Activated naive CD4-positive, alpha-beta T cell treated with anti-CD3 and anti-CD28 coated beads, Interleukin-2, amount 50 U/mL, for 24 hours (primary cell): ENCODE results near the gene MPDZ.

Experiments
- H3K27ac Mint-ChIP-seq: one replicate; pipeline ENCODE4 v1.8.0; 2021; ENCODE audit warnings: mild to moderate bottlenecking, mixed read lengths
- H3K27me3 Mint-ChIP-seq: one replicate; pipeline ENCODE4 v1.8.0; 2021; ENCODE audit warnings: mixed read lengths
- H3K36me3 Mint-ChIP-seq: one replicate; pipeline ENCODE4 v1.8.0; 2021; ENCODE audit warnings: mixed read lengths
- H3K4me1 Mint-ChIP-seq: one replicate; pipeline ENCODE4 v1.8.0; 2021; ENCODE audit warnings: mixed read lengths
- H3K4me3 Mint-ChIP-seq: one replicate; pipeline ENCODE4 v1.8.0; 2021; ENCODE audit warnings: mild to moderate bottlenecking, mixed read lengths
- H3K9me3 Mint-ChIP-seq: one replicate; pipeline ENCODE4 v1.8.0; 2021; ENCODE audit warnings: mixed read lengths

Gene MPDZ

GRCh38 chr9:13279284-13280141 lies at the start of gene MPDZ:
MPDZ (minus strand) TSS chr9:13279692; CDS start chr9:13250315, 29,377 bp downstream.
- peaks cover 18% of the 10 kb centered on the region for H3K27me3 Mint-ChIP-seq
- H3K4me3 Mint-ChIP-seq = no peak within 1 kb of the TSS
- H3K27ac Mint-ChIP-seq = no peak within 1 kb of the TSS
- no peaks in the 10 kb centered on the region for H3K4me1 Mint-ChIP-seq
- peaks cover 15% of the 10 kb centered on the region for H3K9me3 Mint-ChIP-seq
- H3K36me3 Mint-ChIP-seq = peaks cover 3% of the 10 kb centered on the region

GRCh38 chr9:13324988-13325387 lies 45.5 kb upstream of the MPDZ start:
- Mint-ChIP-seq H3K4me1 (no peaks in the 10 kb centered on the region), H3K27ac (no peak overlapping the region), H3K27me3 (no peaks in the 10 kb centered on the region), H3K9me3 (peaks cover 11% of the 10 kb centered on the region), H3K36me3 (no peaks in the 10 kb centered on the region), H3K4me3 (no peak overlapping the region)

GRCh38 chr9:13322828-13323550 lies 43.5 kb upstream of the MPDZ start:
- H3K27ac Mint-ChIP-seq = no peak overlapping the region
- H3K9me3 Mint-ChIP-seq = peaks cover 9% of the 10 kb centered on the region
- no peaks in the 10 kb centered on the region for H3K4me1 Mint-ChIP-seq
- no peak overlapping the region for H3K4me3 Mint-ChIP-seq
- H3K36me3 Mint-ChIP-seq = no peaks in the 10 kb centered on the region
- no peaks in the 10 kb centered on the region for H3K27me3 Mint-ChIP-seq

GRCh38 chr9:13318027-13318426 lies 38.5 kb upstream of the MPDZ start:
- Mint-ChIP-seq H3K36me3 (no peaks in the 10 kb centered on the region), H3K27me3 (no peaks in the 10 kb centered on the region), H3K4me1 (no peaks in the 10 kb centered on the region)

GRCh38 chr9:13296972-13297371 lies 17.5 kb upstream of the MPDZ start:
- H3K27me3 Mint-ChIP-seq = no peaks in the 10 kb centered on the region
- H3K9me3 Mint-ChIP-seq = peaks cover 6% of the 10 kb centered on the region
- H3K27ac Mint-ChIP-seq = no peak overlapping the region
- H3K4me1 Mint-ChIP-seq = no peaks in the 10 kb centered on the region
- H3K36me3 Mint-ChIP-seq = no peaks in the 10 kb centered on the region
- no peak overlapping the region for H3K4me3 Mint-ChIP-seq

More at GRCh38 chr9:13318027-13318426, 38.5 kb upstream of the MPDZ start:
- Mint-ChIP-seq H3K27ac (no peak overlapping the region), H3K9me3 (peaks cover 3% of the 10 kb centered on the region), H3K4me3 (no peak overlapping the region)

GRCh38 chr9:13295556-13295955 lies 16.1 kb upstream of the MPDZ start:
- Mint-ChIP-seq H3K27ac (no peak overlapping the region), H3K27me3 (no peaks in the 10 kb centered on the region), H3K36me3 (no peaks in the 10 kb centered on the region), H3K4me1 (no peaks in the 10 kb centered on the region), H3K4me3 (no peak overlapping the region), H3K9me3 (peaks cover 6% of the 10 kb centered on the region)

GRCh38 chr9:13292782-13293181 lies 13.3 kb upstream of the MPDZ start:
- Mint-ChIP-seq H3K4me3 (no peak overlapping the region), H3K9me3 (no peaks in the 10 kb centered on the region), H3K4me1 (no peaks in the 10 kb centered on the region), H3K36me3 (no peaks in the 10 kb centered on the region), H3K27ac (no peak overlapping the region), H3K27me3 (no peaks in the 10 kb centered on the region)

GRCh38 chr9:13292158-13292557 lies 12.7 kb upstream of the MPDZ start:
- Mint-ChIP-seq H3K27me3 (no peaks in the 10 kb centered on the region), H3K9me3 (no peaks in the 10 kb centered on the region), H3K4me1 (no peaks in the 10 kb centered on the region), H3K36me3 (no peaks in the 10 kb centered on the region), H3K27ac (no peak overlapping the region), H3K4me3 (no peak overlapping the region)

- no peaks in the 10 kb centered on the region for H3K4me1 Mint-ChIP-seq
- H3K4me3 Mint-ChIP-seq = no peak overlapping the region
- H3K27ac Mint-ChIP-seq = no peak overlapping the region
- H3K9me3 Mint-ChIP-seq = no peaks in the 10 kb centered on the region
- no peaks in the 10 kb centered on the region for H3K36me3 Mint-ChIP-seq
- no peaks in the 10 kb centered on the region for H3K27me3 Mint-ChIP-seq
Measured at GRCh38 chr9:13291718-13292117, 12.2 kb upstream of the MPDZ start.

- Mint-ChIP-seq H3K9me3 (peaks cover 11% of the 10 kb centered on the region), H3K36me3 (peaks cover 2% of the 10 kb centered on the region), H3K4me1 (no peaks in the 10 kb centered on the region), H3K27me3 (peaks cover 7% of the 10 kb centered on the region), H3K4me3 (no peak overlapping the region), H3K27ac (no peak overlapping the region)
Measured at GRCh38 chr9:13284011-13284410, 4.5 kb upstream of the MPDZ start.

- Mint-ChIP-seq H3K27ac (no peak overlapping the region), H3K9me3 (peaks cover 11% of the 10 kb centered on the region), H3K4me1 (no peaks in the 10 kb centered on the region), H3K36me3 (peaks cover 2% of the 10 kb centered on the region), H3K4me3 (no peak overlapping the region), H3K27me3 (peaks cover 9% of the 10 kb centered on the region)
Measured at GRCh38 chr9:13282998-13283397, 3.5 kb upstream of the MPDZ start.

GRCh38 chr9:13281356-13282016 lies 2.0 kb upstream of the MPDZ start:
- no peaks in the 10 kb centered on the region for H3K4me1 Mint-ChIP-seq
- H3K9me3 Mint-ChIP-seq = peaks cover 13% of the 10 kb centered on the region
- no peak overlapping the region for H3K27ac Mint-ChIP-seq
- no peak overlapping the region for H3K4me3 Mint-ChIP-seq
- peaks cover 3% of the 10 kb centered on the region for H3K36me3 Mint-ChIP-seq
- H3K27me3 Mint-ChIP-seq = peaks cover 16% of the 10 kb centered on the region

- Mint-ChIP-seq H3K27me3 (peaks cover 18% of the 10 kb centered on the region), H3K36me3 (peaks cover 3% of the 10 kb centered on the region), H3K4me1 (no peaks in the 10 kb centered on the region), H3K9me3 (peaks cover 15% of the 10 kb centered on the region), H3K27ac (no peak overlapping the region), H3K4me3 (no peak overlapping the region)
Measured at GRCh38 chr9:13278368-13279246, 885 bp downstream of the MPDZ start.

GRCh38 chr9:13278023-13278367 lies 1.5 kb downstream of the MPDZ start:
- Mint-ChIP-seq H3K27me3 (peaks cover 18% of the 10 kb centered on the region), H3K9me3 (peaks cover 15% of the 10 kb centered on the region), H3K4me3 (no peak overlapping the region), H3K36me3 (peaks cover 3% of the 10 kb centered on the region), H3K4me1 (no peaks in the 10 kb centered on the region), H3K27ac (no peak overlapping the region)
